Osteocyte (in vitro differentiated cells): ENCODE results near the gene MAP2K2. TPM values are rescaled to one million over a fixed set of nuclear protein-coding genes. Genes with fewer than 3 reads are reported as not detected.

ENCODE experiments used
- DNase-seq: peaks from one replicate; pipeline ENCODE4 v3.0.0; 2021; ENCODE audit warnings: mixed read lengths; ENCODE audit not compliant: unreplicated experiment; ENCODE audit errors: extremely low spot score
- H3K27ac Mint-ChIP-seq: one replicate; pipeline ENCODE4 v1.8.0; 2021; ENCODE audit warnings: mild to moderate bottlenecking, mixed read lengths; ENCODE audit not compliant: unreplicated experiment
- H3K27me3 Mint-ChIP-seq: one replicate; pipeline ENCODE4 v1.8.0; 2021; ENCODE audit warnings: mixed read lengths; ENCODE audit not compliant: unreplicated experiment
- H3K36me3 Mint-ChIP-seq: one replicate; pipeline ENCODE4 v1.8.0; 2021; ENCODE audit warnings: mixed read lengths; ENCODE audit not compliant: unreplicated experiment
- H3K4me1 Mint-ChIP-seq: one replicate; pipeline ENCODE4 v1.8.0; 2021; ENCODE audit warnings: mixed read lengths; ENCODE audit not compliant: unreplicated experiment
- H3K4me3 Mint-ChIP-seq: one replicate; pipeline ENCODE4 v1.8.0; 2021; ENCODE audit warnings: mild to moderate bottlenecking, moderate library complexity, mixed read lengths; ENCODE audit not compliant: unreplicated experiment
- H3K9me3 Mint-ChIP-seq: one replicate; pipeline ENCODE4 v1.8.0; 2021; ENCODE audit warnings: mixed read lengths; ENCODE audit not compliant: unreplicated experiment
- total RNA-seq: library from RNA; stranded (reverse); gene quantifications from 2 replicates; pipeline ENCODE4 v1.2.1, GENCODE V29; 2021
- TF ChIP-seq, protein P1 (sequence below): fragments of 200-600 bp; sonication (generic); IDR thresholded peaks from 2 replicates; pipeline ENCODE4 v1.5.0; 2021; ENCODE audit warnings: antibody characterized with exemption, mild to moderate bottlenecking, moderate library complexity

The MAP2K2 gene
- total RNA-seq, 1 donor from 2014 or later: 174 TPM

DNA sequence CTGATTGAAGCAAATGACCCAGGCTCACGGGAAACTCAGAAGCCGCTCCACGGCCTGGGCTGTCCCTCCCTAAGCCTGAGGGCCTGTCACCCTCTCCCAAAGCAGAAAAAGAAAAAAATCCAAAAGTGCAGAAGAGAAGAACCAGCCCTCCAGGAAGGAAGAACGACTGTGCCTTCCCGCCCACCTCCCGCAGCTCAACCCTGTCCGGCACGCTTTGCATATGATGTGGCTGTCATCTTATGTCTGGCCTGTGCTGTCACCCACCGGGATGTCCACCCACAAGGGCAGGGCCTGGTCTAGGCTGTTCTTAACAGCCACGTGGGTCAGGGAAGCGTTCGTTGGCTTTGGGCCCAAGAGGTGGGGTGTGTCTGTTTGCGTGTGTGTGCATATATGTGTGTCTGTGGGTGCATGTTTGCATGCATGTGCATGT, 70.9 kb downstream of the MAP2K2 start:
- H3K36me3 Mint-ChIP-seq: peaks cover 25% of the 10 kb centered on the region
- peak overlapping the region; percentile 39 for H3K4me3 Mint-ChIP-seq
- peaks cover 37% of the 10 kb centered on the region for H3K4me1 Mint-ChIP-seq
- DNase-seq: no peak
- H3K27ac Mint-ChIP-seq: peak overlapping the region; percentile 68
- H3K9me3 Mint-ChIP-seq: no peaks in the 10 kb centered on the region
- no peaks in the 10 kb centered on the region for H3K27me3 Mint-ChIP-seq
- TF ChIP-seq, protein P1, sequence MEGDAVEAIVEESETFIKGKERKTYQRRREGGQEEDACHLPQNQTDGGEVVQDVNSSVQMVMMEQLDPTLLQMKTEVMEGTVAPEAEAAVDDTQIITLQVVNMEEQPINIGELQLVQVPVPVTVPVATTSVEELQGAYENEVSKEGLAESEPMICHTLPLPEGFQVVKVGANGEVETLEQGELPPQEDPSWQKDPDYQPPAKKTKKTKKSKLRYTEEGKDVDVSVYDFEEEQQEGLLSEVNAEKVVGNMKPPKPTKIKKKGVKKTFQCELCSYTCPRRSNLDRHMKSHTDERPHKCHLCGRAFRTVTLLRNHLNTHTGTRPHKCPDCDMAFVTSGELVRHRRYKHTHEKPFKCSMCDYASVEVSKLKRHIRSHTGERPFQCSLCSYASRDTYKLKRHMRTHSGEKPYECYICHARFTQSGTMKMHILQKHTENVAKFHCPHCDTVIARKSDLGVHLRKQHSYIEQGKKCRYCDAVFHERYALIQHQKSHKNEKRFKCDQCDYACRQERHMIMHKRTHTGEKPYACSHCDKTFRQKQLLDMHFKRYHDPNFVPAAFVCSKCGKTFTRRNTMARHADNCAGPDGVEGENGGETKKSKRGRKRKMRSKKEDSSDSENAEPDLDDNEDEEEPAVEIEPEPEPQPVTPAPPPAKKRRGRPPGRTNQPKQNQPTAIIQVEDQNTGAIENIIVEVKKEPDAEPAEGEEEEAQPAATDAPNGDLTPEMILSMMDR: no peak

DNA sequence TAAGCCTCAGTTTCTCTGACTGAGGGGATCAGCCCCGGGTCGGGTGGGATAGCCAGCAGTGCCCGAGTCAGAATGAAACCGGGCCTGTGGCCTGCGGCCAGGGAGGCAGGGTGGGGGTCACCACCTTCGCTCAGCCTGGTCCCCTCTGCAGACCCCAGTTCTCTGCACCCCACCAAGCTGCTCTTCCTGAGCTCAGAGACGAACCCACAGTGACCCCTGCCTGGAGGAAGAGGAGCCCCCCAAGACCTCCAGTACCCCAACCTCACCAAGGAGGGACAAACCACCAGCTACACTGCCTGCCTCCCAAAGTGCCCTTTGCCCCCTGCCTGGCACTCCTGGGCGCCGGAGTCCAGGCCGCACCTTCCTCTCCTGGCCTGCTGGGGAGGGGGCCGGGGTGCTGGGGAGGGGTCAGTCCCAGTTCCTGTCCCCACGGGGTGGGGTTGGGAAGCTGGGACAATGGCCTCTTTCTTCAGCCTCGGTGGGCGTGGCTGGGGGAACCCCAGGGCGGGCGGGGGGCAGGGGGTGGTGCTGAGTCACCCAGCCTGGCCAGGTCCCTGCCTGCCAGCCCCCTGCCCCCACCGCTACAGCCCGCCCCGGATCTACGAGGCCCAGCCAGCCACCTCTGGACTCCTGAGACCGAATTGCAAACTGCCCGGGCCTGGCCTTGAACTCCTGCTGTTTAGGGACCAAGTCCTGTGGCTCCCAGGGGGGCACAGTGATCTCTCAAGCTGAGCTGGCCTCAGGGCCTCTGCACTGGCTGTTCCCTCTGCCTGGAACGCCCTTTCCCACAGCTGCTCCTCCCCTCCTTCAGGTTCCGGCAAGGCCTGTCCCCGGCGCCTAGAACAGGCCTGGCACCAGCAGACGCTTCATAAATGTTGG, 71.6 kb downstream of the MAP2K2 start:
- no peaks in the 10 kb centered on the region for H3K27me3 Mint-ChIP-seq
- no peak for DNase-seq
- TF ChIP-seq, protein P1: no peak
- H3K4me3 Mint-ChIP-seq: peak overlapping the region; percentile 39
- peak overlapping the region; percentile 68 for H3K27ac Mint-ChIP-seq
- no peaks in the 10 kb centered on the region for H3K9me3 Mint-ChIP-seq
- H3K36me3 Mint-ChIP-seq: peaks cover 25% of the 10 kb centered on the region
- peaks cover 31% of the 10 kb centered on the region for H3K4me1 Mint-ChIP-seq

DNA sequence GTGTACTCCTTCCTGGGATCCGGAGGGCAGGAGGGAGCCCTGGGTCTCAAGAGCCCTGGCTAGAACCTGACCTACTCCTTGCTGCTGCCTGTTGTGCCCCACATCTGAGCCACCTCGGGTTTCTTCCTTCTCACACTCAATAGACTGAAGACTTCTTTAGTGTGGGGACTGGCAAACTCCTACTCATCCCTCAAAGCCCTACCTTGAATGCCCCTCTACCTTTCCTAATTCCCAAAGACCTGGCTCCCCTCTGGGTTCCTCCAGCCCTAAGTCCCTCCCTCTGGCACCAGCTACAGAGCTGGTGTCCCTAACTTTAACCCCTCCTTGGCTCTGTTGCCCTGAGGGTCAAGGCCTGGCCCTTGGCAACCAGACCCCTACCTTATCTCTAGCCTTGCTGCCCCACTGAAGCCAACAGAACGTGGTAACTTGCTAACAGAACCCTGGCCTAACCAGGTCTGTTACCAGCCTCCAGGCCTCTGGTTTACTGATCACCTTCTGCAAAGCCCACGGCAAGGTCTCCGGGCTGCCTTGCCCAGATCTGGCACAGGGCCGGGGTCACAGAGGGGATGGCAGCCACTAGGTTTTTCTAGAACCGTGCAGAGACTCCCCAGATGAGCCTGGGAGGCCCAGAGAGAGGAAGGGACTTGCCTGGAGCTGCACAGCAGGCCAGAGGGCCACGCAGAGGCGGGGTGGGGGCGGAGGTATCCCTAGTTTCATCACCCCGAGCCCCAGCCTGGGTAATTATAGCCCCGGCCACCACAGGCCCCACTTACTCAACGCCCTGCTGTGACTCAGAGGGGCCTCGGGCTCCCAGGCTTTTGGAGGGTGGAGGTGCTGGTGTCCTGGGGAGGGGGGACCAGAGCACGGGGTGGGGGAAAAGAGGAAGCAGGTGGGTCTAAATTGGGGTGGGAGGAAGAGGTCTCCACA, 72.5 kb downstream of the MAP2K2 start:
- Mint-ChIP-seq H3K4me1 (peaks cover 30% of the 10 kb centered on the region), H3K4me3 (no peak overlapping the region), H3K36me3 (peaks cover 26% of the 10 kb centered on the region), H3K27ac (peak overlapping the region; percentile 39), H3K9me3 (no peaks in the 10 kb centered on the region), H3K27me3 (no peaks in the 10 kb centered on the region)
- DNase-seq: no peak
- TF ChIP-seq, protein P1: no peak

GRCh38 chr19:4049432-4049831, 74.5 kb downstream of the MAP2K2 start:
- Mint-ChIP-seq H3K4me1 (peaks cover 26% of the 10 kb centered on the region), H3K27me3 (no peaks in the 10 kb centered on the region), H3K9me3 (no peaks in the 10 kb centered on the region), H3K4me3 (no peak overlapping the region), H3K27ac (peak overlapping the region; percentile 9), H3K36me3 (peaks cover 29% of the 10 kb centered on the region)
- no peak for DNase-seq
- TF ChIP-seq, protein P1: no peak
